ENCODE measurements around the gene IL11. TPM values are rescaled to one million over a fixed set of nuclear protein-coding genes. Genes with fewer than 3 reads are reported as not detected.

Gene IL11
- total and polyA plus RNA-seq, 2 donors (not counting 3 experiments of a cell fraction or from before 2014, with no cell fraction given), result not detected

GRCh38 chr19:55344444-55344843 is 25.8 kb downstream of the IL11 start:
- Histone ChIP-seq H3K79me2 (ENCODE audit: control insufficient read depth, insufficient read depth, low read length) (no peaks in the 10 kb centered on the region), H3K9ac (replicated peaks; ENCODE audit: extremely low read depth, insufficient read depth, low read length) (no peak overlapping the region), H2AFZ (ENCODE audit: low read depth, low read length) (no peak overlapping the region), H3K9me3 (replicated peaks; ENCODE audit: control insufficient read depth, insufficient read depth, low read length) (no peaks in the 10 kb centered on the region), H3K4me2 (ENCODE audit: insufficient read depth, low read length) (no peak overlapping the region), H3K36me3 (ENCODE audit: control insufficient read depth in 2 of 2, extremely low read depth in 1 of 2, insufficient read depth in 2 of 2, low read length in 2 of 2) (peaks cover 0 to 7% of the 10 kb centered on the region in 2 experiments), H3K27ac (ENCODE audit: insufficient read depth, low read depth, low read length) (no peak overlapping the region), H3K9me1 (replicated peaks; ENCODE audit: control insufficient read depth, extremely low read depth, insufficient read depth, low read length) (no peaks in the 10 kb centered on the region), H3K4me3 (replicated peaks in 1 of 3; ENCODE audit: insufficient read depth in 1 of 3, low read depth in 1 of 3, low read length in 3 of 3) (no peak overlapping the region), H4K20me1 (replicated peaks; ENCODE audit: control insufficient read depth, extremely low read depth, insufficient read depth, low read length) (no peaks in the 10 kb centered on the region), H3K4me1 (ENCODE audit: control insufficient read depth, extremely low read depth, insufficient read depth, low read length) (peaks cover 10% of the 10 kb centered on the region), H3K27me3 (ENCODE audit: control insufficient read depth in 2 of 2, insufficient read depth in 2 of 2, low read length in 2 of 2) (no peaks in the 10 kb centered on the region)
- no peak for DNase-seq (ENCODE audit: low read depth, low spot score)
- CTCF ChIA-PET, result interaction anchor here (1.8 kb wide), 1 partner anchor 43 kb away, joined by 5 read pairs; no protein-coding TSS in a partner anchor
- intact Hi-C loops (cut with micrococcal nuclease) (no loop called here), dilution Hi-C loops (cut with MboI; ENCODE audit: extremely low pct_ligation_motif_present, low sequenced_read_pairs) (no loop called here)
- BruUV-seq (replicated peaks), result no TSS peak
- no peak for FAIRE-seq
- TF ChIP-seq MAX (IDR thresholded peaks at IDR 0.05; ENCODE audit: insufficient read depth, insufficient read length), result no peak
- no peak for TF ChIP-seq POLR2A (IDR thresholded peaks at IDR 0.05; ENCODE audit: low read depth, low read length)
- no peak for TF ChIP-seq JUN (IDR thresholded peaks at IDR 0.05; ENCODE audit: borderline replicate concordance, insufficient read depth, insufficient read length, low read depth)
- TF ChIP-seq CTCF (IDR thresholded peaks at IDR 0.05; ENCODE audit: extremely low read depth in 1 of 2, insufficient read depth in 1 of 2, low read depth in 1 of 2, low read length in 2 of 2), result no peak
- no peak for TF ChIP-seq POLR2AphosphoS5 (IDR thresholded peaks at IDR 0.05; ENCODE audit: insufficient read depth, low read depth, low read length)
- no peak for TF ChIP-seq FOS (IDR thresholded peaks at IDR 0.05; ENCODE audit: borderline replicate concordance, insufficient read depth, low read length)
- TF ChIP-seq EZH2 (IDR thresholded peaks at IDR 0.05; ENCODE audit: borderline replicate concordance, low read depth, low read length, severe bottlenecking), result no peak
- no peak for TF ChIP-seq GATA2 (IDR thresholded peaks at IDR 0.05; ENCODE audit: insufficient read depth, insufficient read length, low read depth, low read length)
- TF ChIP-seq MYC (IDR thresholded peaks at IDR 0.05; ENCODE audit: low read depth, low read length), result no peak
- POLR2A ChIA-PET, result no interaction called here
